Thyroid gland (tissue), 4 donors: ENCODE data around the gene DNTTIP2. TPM values are rescaled to one million over a fixed set of nuclear protein-coding genes. Genes with fewer than 3 reads are reported as not detected.

Source experiments
- DNase-seq, 2 donors: peaks; one replicate each; pipeline ENCODE4 v3.0.0-alpha.2; 2019
- H3K27ac ChIP-seq, 3 donors: fragments of 200-600 bp; sonication (generic); 1 replicate in 2 of 3; 2 replicates in 1 of 3; pipeline ENCODE4 v1.5.1; 2016 to 2019; ENCODE audit warnings: mild to moderate bottlenecking in 1 of 3, moderate library complexity in 1 of 3
- H3K27me3 ChIP-seq: fragments of 200-600 bp; sonication (generic); one replicate; pipeline ENCODE4 v1.5.1; 2019
- H3K36me3 ChIP-seq, 2 donors: fragments of 200-600 bp; sonication (generic); one replicate each; pipeline ENCODE4 v1.5.1; 2016 to 2019
- H3K4me1 ChIP-seq, 2 donors: fragments of 200-600 bp; sonication (generic); one replicate each; pipeline ENCODE4 v1.5.1; 2017 to 2019
- H3K4me3 ChIP-seq, 3 donors: fragments of 200-600 bp; sonication (generic); replicated peaks in 1 of 3; 1 replicate in 2 of 3; 2 replicates in 1 of 3; pipeline ENCODE4 v1.5.1; 2016; ENCODE audit warnings: mild to moderate bottlenecking in 1 of 3
- H3K9me3 ChIP-seq: fragments of 200-600 bp; sonication (generic); one replicate; pipeline ENCODE4 v1.5.1; 2017
- CTCF ChIP-seq, 6 experiments: fragments of 200-600 bp in 3 of 6; fragments of 450-650 bp in 3 of 6; sonication (generic) in 3 of 6; IDR thresholded peaks; one replicate each; pipeline ENCODE4 v1.5.1; 2016 to 2019; ENCODE audit warnings: antibody characterized with exemption in 6 of 6, mild to moderate bottlenecking in 2 of 6, inconsistent platforms in 1 of 6, moderate library complexity in 1 of 6
- POLR2A ChIP-seq, 2 donors: fragments of 450-650 bp; IDR thresholded peaks; one replicate each; pipeline ENCODE4 v1.6.1; 2017; ENCODE audit warnings: antibody characterized with exemption in 2 of 2, mild to moderate bottlenecking in 2 of 2, moderate library complexity in 1 of 2
- WGBS, 2 donors: methylation state at CpG; one replicate each; pipeline ENCODE4 v1.1.5; 2017; 5-methylcytosine and 5-hydroxymethylcytosine counted together
- intact Hi-C: fragments of 100-400 bp; cut with DNase I; formaldehyde crosslinking; loops from one replicate; pipeline ENCODE4 v1.15.1; 2023
- total RNA-seq, 4 donors: library from RNA; depleted of rRNA; stranded (reverse); fragments of >200 nt; gene quantifications; one replicate each; pipeline ENCODE4 v1.2.3, GENCODE V29; 2016

The DNTTIP2 gene
- total RNA-seq, 4 donors from 2014 or later = 21.9 to 32.0 (median 27.2) TPM

GRCh38 chr1:93842750-93843500 is 36.1 kb downstream of the DNTTIP2 start:
- Histone ChIP-seq H3K27me3 (no peaks in the 10 kb centered on the region), H3K27ac (no peak overlapping the region), H3K4me3 (no peak overlapping the region), H3K9me3 (no peaks in the 10 kb centered on the region), H3K4me1 (peaks cover 6 to 9% of the 10 kb centered on the region in 2 donors), H3K36me3 (no peaks in the 10 kb centered on the region)
- no peak for TF ChIP-seq CTCF (IDR thresholded peaks at IDR 0.05)
- no peak for TF ChIP-seq POLR2A (IDR thresholded peaks at IDR 0.05)
- WGBS, 2 donors = 86% methylated on average over 5 of the region's 5 CpGs
- DNase-seq = no peak
- intact Hi-C loops = loop anchor here (10.0 kb wide), 3 partner anchors 218 to 538 kb away; partner anchors contain the start of gene FNBP1L

GRCh38 chr1:93841771-93842170 is 37.2 kb downstream of the DNTTIP2 start:
- intact Hi-C loops = loop anchor here (10.0 kb wide), 3 partner anchors 217 to 537 kb away; partner anchors contain the start of gene FNBP1L
- no peak overlapping the region for H3K27ac ChIP-seq
- DNase-seq = no peak
- H3K9me3 ChIP-seq = no peaks in the 10 kb centered on the region
- H3K4me1 ChIP-seq = peaks cover 6 to 9% of the 10 kb centered on the region in 2 donors
- WGBS, 2 donors = 98% methylated on average over 3 of the region's 3 CpGs
- no peaks in the 10 kb centered on the region for H3K36me3 ChIP-seq
- H3K27me3 ChIP-seq = no peaks in the 10 kb centered on the region
- H3K4me3 ChIP-seq = no peak overlapping the region
- TF ChIP-seq POLR2A (IDR thresholded peaks at IDR 0.05) (no peak), CTCF (IDR thresholded peaks at IDR 0.05) (no peak)

GRCh38 chr1:93840956-93841482 is 38.0 kb downstream of the DNTTIP2 start:
- WGBS, 2 donors = 90 to 92% methylated on average over 4 of the region's 4 CpGs
- intact Hi-C loops = loop anchor here (10.0 kb wide), 3 partner anchors 216 to 536 kb away; partner anchors contain the start of gene FNBP1L
- no peak overlapping the region for H3K27ac ChIP-seq
- no peaks in the 10 kb centered on the region for H3K9me3 ChIP-seq
- no peaks in the 10 kb centered on the region for H3K36me3 ChIP-seq
- H3K4me3 ChIP-seq = no peak overlapping the region
- peaks cover 6 to 9% of the 10 kb centered on the region in 2 donors for H3K4me1 ChIP-seq
- TF ChIP-seq CTCF (IDR thresholded peaks at IDR 0.05) = no peak
- TF ChIP-seq POLR2A (IDR thresholded peaks at IDR 0.05) = no peak
- DNase-seq = no peak
- no peaks in the 10 kb centered on the region for H3K27me3 ChIP-seq

- DNase-seq = no peak
- TF ChIP-seq CTCF (IDR thresholded peaks at IDR 0.05) = no peak
- no peak for TF ChIP-seq POLR2A (IDR thresholded peaks at IDR 0.05)
- no peak overlapping the region for H3K4me3 ChIP-seq
- H3K9me3 ChIP-seq = no peaks in the 10 kb centered on the region
- H3K27ac ChIP-seq = no peak overlapping the region
- no peaks in the 10 kb centered on the region for H3K4me1 ChIP-seq
- H3K27me3 ChIP-seq = no peaks in the 10 kb centered on the region
- WGBS, 2 donors = 91 to 93% methylated on average over 2 of the region's 2 CpGs
- intact Hi-C loops = loop anchor here (10.0 kb wide), 3 partner anchors 215 to 535 kb away; partner anchors contain the start of gene FNBP1L
- H3K36me3 ChIP-seq = no peaks in the 10 kb centered on the region
These were observed 39.3 kb downstream of the DNTTIP2 start for GRCh38 chr1:93839753-93840152.

- no peaks in the 10 kb centered on the region for H3K27me3 ChIP-seq
- H3K4me3 ChIP-seq = no peak overlapping the region
- no peak for TF ChIP-seq CTCF (IDR thresholded peaks at IDR 0.05)
- TF ChIP-seq POLR2A (IDR thresholded peaks at IDR 0.05) = no peak
- H3K27ac ChIP-seq = no peak overlapping the region
- intact Hi-C loops = no loop called here
- H3K36me3 ChIP-seq = no peaks in the 10 kb centered on the region
- H3K4me1 ChIP-seq = no peaks in the 10 kb centered on the region
- DNase-seq = no peak
- 52 to 63% methylated on average over 1 of the region's 1 CpG for WGBS, 2 donors
- H3K9me3 ChIP-seq = no peaks in the 10 kb centered on the region
These were observed 39.7 kb downstream of the DNTTIP2 start for GRCh38 chr1:93839307-93839706.
